ENCODE measurements around the gene ZNF74.

The ZNF74 gene

GRCh38 chr22:20453222-20453621 is 59.3 kb downstream of the ZNF74 start:
- H3K9ac ChIP-seq, result no peak overlapping the region
- H3K4me1 ChIP-seq, result no peaks in the 10 kb centered on the region
- H2AFZ ChIP-seq, result no peak overlapping the region
- H3K9me3 ChIP-seq (ENCODE audit: control insufficient read depth, low read length), result no peaks in the 10 kb centered on the region
- no peaks in the 10 kb centered on the region for H3K27me3 ChIP-seq (ENCODE audit: control insufficient read depth, insufficient read depth, low read length)
- H3K27ac ChIP-seq, result no peak overlapping the region
- TF ChIP-seq, protein P1, sequence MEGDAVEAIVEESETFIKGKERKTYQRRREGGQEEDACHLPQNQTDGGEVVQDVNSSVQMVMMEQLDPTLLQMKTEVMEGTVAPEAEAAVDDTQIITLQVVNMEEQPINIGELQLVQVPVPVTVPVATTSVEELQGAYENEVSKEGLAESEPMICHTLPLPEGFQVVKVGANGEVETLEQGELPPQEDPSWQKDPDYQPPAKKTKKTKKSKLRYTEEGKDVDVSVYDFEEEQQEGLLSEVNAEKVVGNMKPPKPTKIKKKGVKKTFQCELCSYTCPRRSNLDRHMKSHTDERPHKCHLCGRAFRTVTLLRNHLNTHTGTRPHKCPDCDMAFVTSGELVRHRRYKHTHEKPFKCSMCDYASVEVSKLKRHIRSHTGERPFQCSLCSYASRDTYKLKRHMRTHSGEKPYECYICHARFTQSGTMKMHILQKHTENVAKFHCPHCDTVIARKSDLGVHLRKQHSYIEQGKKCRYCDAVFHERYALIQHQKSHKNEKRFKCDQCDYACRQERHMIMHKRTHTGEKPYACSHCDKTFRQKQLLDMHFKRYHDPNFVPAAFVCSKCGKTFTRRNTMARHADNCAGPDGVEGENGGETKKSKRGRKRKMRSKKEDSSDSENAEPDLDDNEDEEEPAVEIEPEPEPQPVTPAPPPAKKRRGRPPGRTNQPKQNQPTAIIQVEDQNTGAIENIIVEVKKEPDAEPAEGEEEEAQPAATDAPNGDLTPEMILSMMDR (IDR thresholded peaks at IDR 0.05), result no peak
- H3K4me2 ChIP-seq (ENCODE audit: low read length), result no peak overlapping the region
- H3K79me2 ChIP-seq, result no peaks in the 10 kb centered on the region
- no peaks in the 10 kb centered on the region for H3K36me3 ChIP-seq (ENCODE audit: control insufficient read depth, insufficient read depth, low read length)
- no peak overlapping the region for H3K4me3 ChIP-seq (ENCODE audit: low read depth, low read length)

- TF ChIP-seq, protein P1 (IDR thresholded peaks at IDR 0.05), result no peak
- Histone ChIP-seq H3K9ac (no peak overlapping the region), H3K4me2 (ENCODE audit: low read length) (no peak overlapping the region), H3K27ac (no peak overlapping the region), H3K27me3 (ENCODE audit: control insufficient read depth, insufficient read depth, low read length) (no peaks in the 10 kb centered on the region), H3K9me3 (ENCODE audit: control insufficient read depth, low read length) (no peaks in the 10 kb centered on the region), H2AFZ (no peak overlapping the region), H3K36me3 (ENCODE audit: control insufficient read depth, insufficient read depth, low read length) (no peaks in the 10 kb centered on the region), H3K4me3 (ENCODE audit: low read depth, low read length) (no peak overlapping the region), H3K4me1 (no peaks in the 10 kb centered on the region), H3K79me2 (no peaks in the 10 kb centered on the region)
These were observed 61.7 kb downstream of the ZNF74 start for GRCh38 chr22:20455709-20456063.

GRCh38 chr22:20456064-20456721 is 62.2 kb downstream of the ZNF74 start:
- H3K27me3 ChIP-seq (ENCODE audit: control insufficient read depth, insufficient read depth, low read length), result no peaks in the 10 kb centered on the region
- no peaks in the 10 kb centered on the region for H3K4me1 ChIP-seq
- no peak overlapping the region for H3K27ac ChIP-seq
- no peaks in the 10 kb centered on the region for H3K36me3 ChIP-seq (ENCODE audit: control insufficient read depth, insufficient read depth, low read length)
- no peak overlapping the region for H3K4me2 ChIP-seq (ENCODE audit: low read length)
- H2AFZ ChIP-seq, result no peak overlapping the region
- no peak overlapping the region for H3K4me3 ChIP-seq (ENCODE audit: low read depth, low read length)
- H3K9ac ChIP-seq, result no peak overlapping the region
- TF ChIP-seq, protein P1 (IDR thresholded peaks at IDR 0.05), result peak; percentile 66
- H3K9me3 ChIP-seq (ENCODE audit: control insufficient read depth, low read length), result no peaks in the 10 kb centered on the region
- H3K79me2 ChIP-seq, result no peaks in the 10 kb centered on the region

GRCh38 chr22:20456722-20457076 is 62.7 kb downstream of the ZNF74 start:
- Histone ChIP-seq H3K79me2 (no peaks in the 10 kb centered on the region), H3K27me3 (ENCODE audit: control insufficient read depth, insufficient read depth, low read length) (no peaks in the 10 kb centered on the region), H3K4me1 (no peaks in the 10 kb centered on the region), H3K36me3 (ENCODE audit: control insufficient read depth, insufficient read depth, low read length) (no peaks in the 10 kb centered on the region), H2AFZ (no peak overlapping the region), H3K4me2 (ENCODE audit: low read length) (no peak overlapping the region), H3K4me3 (ENCODE audit: low read depth, low read length) (no peak overlapping the region), H3K9me3 (ENCODE audit: control insufficient read depth, low read length) (no peaks in the 10 kb centered on the region), H3K27ac (no peak overlapping the region), H3K9ac (no peak overlapping the region)
- TF ChIP-seq, protein P1 (IDR thresholded peaks at IDR 0.05), result no peak

DNA sequence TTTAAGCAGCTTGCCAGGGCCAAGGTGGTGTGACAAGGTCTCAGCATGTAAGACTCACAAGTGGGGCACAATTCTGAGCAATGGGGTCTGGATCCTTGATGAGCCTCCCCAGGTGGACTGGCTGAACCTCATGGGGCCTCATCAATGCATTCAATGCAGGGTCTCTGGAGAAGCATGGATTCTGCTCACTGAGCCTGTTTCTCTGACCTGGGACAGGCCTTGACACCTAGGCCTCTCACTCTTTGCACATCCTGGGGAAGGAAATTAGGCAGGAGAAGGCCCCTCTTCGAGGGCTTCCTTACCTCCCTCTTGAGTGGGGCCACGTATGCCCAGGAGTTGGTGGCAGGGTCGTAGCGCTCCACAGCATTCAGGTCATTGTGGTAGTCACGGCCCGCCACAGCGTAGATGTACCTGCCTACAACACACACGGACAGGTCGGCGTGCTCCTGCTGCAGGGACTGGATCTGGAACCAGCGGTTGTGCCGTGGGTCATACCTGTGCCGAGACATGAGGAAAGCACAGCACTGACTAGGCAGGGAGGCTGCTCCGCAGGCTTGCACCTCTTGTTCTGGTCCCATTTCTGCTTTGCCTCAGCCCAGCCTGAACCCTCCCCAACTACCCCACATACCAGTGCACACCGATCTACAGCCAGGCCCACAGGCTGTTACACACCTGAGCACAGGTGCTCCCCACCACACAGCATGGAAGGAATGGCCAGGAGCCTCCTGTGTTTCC is 63.7 kb downstream of the ZNF74 start:
- H3K27ac ChIP-seq, result no peak overlapping the region
- H3K4me1 ChIP-seq, result no peaks in the 10 kb centered on the region
- no peak overlapping the region for H2AFZ ChIP-seq
- H3K36me3 ChIP-seq (ENCODE audit: control insufficient read depth, insufficient read depth, low read length), result no peaks in the 10 kb centered on the region
- H3K4me3 ChIP-seq (ENCODE audit: low read depth, low read length), result no peak overlapping the region
- H3K9ac ChIP-seq, result no peak overlapping the region
- H3K79me2 ChIP-seq, result no peaks in the 10 kb centered on the region
- TF ChIP-seq, protein P1 (IDR thresholded peaks at IDR 0.05), result no peak
- no peaks in the 10 kb centered on the region for H3K27me3 ChIP-seq (ENCODE audit: control insufficient read depth, insufficient read depth, low read length)
- no peaks in the 10 kb centered on the region for H3K9me3 ChIP-seq (ENCODE audit: control insufficient read depth, low read length)
- H3K4me2 ChIP-seq (ENCODE audit: low read length), result no peak overlapping the region

Measured in parathyroid adenoma (tissue), 2 donors.